Astrocyte of the hippocampus (primary cell): ENCODE measurements around the gene PPP1R3D.

Experiments
- DNase-seq: peaks from one replicate; pipeline ENCODE4 v3.0.0; 2011; ENCODE audit warnings: low read depth, low spot score

The PPP1R3D gene

GRCh38 chr20:59948828-59949720 lies 9.0 kb upstream of the PPP1R3D start:
- DNase-seq = peak; percentile 77

DNA sequence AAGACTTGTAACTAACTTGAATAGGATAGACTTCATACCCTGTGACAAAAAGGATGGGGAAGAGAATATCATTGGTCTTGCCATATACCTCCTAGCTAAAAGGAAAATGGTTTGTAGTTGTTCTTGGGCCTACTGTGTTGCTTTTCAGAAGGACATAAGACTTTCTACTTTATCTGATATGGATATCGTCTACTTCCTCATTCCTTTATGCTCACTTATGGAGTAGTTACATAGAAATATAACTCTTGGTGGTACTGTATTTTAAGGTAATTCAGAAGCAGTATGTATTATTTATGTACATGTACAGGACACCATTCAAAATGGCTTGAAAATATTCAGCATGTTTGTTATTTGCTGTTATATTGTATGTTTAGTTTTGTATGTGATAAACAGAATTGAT lies 8.1 kb upstream of the PPP1R3D start:
- no peak for DNase-seq

GRCh38 chr20:59947376-59947775 lies 7.3 kb upstream of the PPP1R3D start:
- no peak for DNase-seq

- peak; percentile 23 for DNase-seq
Measured at GRCh38 chr20:59945731-59946130, 5.6 kb upstream of the PPP1R3D start.

DNA sequence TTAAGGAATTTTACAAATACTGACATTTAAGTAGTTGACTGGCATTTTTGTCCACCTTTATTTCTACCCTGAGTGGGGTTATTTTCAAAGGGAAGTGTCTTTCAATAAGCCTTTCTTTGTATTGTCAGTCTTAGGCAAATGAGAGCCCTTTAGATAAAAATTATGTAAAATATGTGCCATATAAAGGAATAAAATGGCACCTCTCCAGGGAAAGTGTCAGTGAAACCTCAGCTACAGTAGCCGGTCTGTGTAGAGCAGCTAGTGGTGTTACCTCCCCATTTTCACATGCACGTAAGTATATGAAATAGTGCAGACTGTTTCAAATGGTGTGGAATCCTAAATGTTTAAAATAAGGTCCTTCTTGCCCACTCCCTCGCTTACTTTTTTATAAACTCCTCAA lies 5.1 kb upstream of the PPP1R3D start:
- peak; percentile 26 for DNase-seq

- no peak for DNase-seq
Measured at GRCh38 chr20:59944726-59945125, 4.6 kb upstream of the PPP1R3D start.

DNA sequence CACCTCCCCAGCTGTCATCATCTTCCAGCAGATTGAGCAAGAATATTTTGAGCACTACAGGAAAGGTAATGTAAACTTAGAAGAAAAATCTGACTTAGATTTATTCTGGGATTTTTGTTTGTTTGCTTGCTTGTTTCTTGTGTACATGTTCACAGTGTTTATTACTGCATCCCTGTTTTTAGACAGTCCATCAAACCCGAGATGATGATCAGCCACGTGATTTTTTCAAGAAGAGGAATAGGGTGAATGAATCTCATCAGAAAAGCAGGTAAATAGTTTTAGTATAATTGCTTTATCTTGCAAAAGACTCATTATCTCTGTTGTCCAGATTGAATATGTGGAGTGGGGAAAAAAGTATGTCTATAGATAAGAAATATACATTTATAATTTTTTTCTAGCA lies 2.1 kb upstream of the PPP1R3D start:
- no peak for DNase-seq

GRCh38 chr20:59940956-59941294 lies 820 bp upstream of the PPP1R3D start:
- DNase-seq = no peak

DNA sequence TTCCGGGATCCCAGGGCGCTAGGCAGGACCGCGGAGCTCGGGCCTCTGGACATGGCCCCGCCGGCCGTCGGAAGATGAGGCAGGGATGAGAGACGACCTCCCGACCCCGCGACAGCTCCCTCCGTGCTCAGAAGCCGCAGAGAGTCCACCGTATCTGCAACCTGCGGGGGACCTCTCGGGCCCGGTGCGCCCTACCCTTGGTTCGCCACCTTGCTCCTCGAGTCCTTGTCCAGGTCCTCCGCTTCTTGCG lies 301 bp downstream of the PPP1R3D start:
- no peak for DNase-seq

DNA sequence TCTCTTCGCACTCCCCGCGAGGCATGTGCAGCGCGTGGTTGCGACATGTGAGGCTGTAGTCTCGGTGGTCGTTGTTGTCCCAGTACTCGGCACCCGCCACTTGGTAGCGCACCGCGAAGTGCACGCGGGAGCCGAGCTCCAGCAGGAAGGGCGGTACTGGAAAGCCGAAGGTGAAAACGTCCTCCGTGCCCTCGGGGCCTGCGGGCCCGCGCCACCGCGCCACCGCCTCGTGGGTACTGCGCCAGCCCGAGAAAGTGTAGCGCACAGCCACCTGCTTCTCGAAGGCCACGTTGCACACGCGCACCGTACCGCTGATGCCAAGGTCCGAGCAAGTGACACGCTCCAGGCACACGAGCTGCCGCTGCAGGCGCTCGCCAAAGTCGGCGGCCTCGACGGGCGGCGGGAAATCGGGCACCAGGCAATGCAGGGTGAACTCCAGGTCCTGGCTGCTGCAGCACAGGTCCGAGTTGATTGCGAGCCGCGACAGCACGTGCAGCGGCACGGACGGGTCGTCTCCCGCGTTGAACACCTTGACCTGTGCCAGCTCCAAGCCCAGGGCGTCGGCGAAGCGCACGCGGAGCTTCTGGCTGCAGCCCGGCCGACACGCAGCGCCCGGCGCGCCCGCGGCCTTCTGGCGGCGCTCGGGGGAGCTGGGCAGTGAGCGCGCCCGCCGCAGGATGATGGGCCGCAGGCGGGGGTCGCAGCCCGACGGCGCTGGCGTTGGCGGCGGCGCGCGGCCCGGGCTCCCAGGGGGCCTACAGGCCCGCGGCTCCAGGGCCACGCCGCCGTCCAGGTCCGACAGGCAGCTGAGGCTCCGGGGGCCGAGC lies 840 bp downstream of the PPP1R3D start:
- no peak for DNase-seq

DNA sequence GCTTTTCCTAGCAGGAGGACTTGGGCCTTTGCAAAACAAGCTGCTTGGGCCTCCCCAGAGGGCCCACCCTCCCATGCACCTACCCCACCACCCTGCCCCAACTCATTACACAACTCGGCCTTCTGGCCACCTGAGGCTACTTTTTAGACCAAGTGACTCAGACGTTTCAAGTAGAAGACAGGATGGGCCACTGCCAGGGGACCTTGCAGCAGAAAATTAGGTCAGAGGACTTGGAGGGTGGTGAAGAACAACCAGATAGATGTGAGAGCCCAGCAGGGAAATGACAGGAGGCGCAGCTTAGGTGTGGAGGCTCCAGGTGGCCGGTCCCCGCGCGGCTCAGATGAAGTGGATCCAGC lies 1.4 kb downstream of the PPP1R3D start:
- DNase-seq = peak; percentile 14

DNA sequence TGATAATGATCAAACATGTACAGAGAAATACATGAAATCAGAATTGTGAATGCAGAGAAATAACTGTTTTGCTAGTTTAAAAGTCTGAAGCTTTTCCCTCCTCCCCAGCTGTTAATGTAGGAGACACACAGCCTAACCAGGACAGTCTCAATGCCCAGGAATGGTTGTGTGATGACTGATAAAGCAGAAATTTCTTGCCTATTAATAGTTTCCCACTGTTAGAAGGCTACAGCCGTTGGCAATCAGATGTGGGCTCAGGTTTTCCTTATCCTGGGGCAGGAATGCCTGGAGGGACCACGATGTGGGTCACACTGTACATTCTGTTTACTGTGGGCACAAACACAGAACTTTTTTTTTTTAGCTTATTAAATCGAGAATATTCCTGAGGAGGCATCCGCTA lies 1.9 kb downstream of the PPP1R3D start:
- peak; percentile 47 for DNase-seq

GRCh38 chr20:59937150-59937549 lies 3.0 kb downstream of the PPP1R3D start:
- DNase-seq = no peak

DNA sequence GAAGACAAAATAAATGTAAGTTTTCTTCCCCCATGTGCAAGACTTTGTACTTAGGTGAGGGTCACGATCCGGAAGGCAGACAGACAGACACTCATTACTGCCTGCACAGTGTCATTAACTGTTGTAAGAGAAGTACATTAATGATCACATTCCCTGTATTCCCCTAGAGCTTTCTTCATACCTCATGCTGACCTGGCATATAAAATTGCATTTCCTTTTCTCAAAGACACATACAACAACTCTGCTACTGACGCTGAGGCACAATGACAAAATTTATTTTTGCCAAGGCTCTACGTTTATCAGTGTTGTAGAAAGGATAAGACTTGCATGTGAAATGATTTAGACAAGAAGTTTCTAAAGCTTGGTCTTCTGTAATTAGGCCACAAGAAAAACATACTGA lies 3.7 kb downstream of the PPP1R3D start:
- no peak for DNase-seq

GRCh38 chr20:59935457-59936185 lies 4.5 kb downstream of the PPP1R3D start:
- DNase-seq = no peak

DNA sequence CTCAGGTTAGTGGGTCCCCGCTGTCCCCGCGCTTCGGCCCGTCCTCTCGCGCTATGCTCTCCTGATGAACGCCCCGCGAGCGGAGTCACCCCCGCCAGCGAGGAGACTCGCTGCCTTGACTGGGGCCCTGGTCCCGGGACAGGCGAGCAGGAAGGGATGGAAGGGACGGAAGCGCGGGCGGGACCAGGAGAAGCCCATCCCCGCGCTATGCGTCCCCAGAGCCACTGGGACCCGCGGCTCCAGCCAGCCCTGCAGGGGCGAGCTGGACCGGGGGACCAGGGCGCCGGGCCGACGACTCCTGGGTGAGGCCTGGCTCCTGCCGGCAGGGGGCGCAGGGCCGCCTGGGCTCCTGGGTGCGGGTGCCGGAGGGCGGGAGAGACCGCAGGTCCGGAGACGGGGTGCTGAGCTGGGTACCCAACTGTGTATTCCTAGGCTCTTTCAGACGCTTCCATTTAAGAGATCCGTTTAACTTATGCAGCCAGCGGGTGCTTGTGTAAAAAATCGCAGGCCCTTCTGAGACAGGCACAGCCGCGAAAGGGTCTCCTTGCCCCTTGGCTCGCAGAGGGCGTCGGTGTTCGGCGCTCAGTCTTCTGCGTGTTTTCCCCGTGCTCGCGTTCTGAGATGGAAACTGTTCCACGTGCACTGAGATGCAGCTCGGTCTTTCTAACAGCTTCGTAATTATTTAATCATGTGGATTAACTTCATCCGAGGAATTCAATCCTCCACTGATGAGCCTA lies 6.1 kb downstream of the PPP1R3D start:
- DNase-seq = peak; percentile 90

DNA sequence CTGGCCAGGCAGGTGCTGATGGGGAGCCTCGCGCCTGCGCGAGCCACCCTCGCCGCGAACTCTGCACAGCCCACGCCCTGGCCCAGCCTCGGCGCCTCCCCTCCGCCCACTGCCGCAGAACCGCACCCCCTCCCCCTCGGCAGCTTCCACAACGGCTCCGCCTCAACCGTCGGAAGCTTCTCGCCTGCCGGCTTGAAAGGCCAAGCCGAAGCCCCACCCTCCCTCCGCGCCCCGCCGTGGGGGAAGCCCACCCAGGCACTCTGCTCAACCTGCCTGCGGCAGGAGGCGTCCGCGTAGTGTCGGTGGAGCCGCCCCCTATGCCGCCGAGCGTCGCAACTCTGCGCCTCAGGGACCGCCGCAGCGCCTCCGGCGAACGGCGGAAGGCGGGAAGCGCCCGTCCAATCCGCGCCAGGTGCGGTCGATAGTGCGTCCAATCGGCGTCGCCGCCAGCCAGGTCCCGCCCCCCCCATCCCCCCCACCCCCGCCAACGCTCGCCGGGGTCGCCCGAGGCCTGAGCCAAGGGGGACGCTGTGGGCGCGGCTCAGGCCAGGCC lies 6.7 kb downstream of the PPP1R3D start, which contains the start of gene SYCP2:
SYCP2 (minus strand) TSS at position 342 of the 553 bp plus-strand sequence. CDS start 11,224 bp downstream, outside the sequence.
- DNase-seq = no peak

GRCh38 chr20:59932616-59933295 lies 7.3 kb downstream of the PPP1R3D start:
- DNase-seq = no peak

DNA sequence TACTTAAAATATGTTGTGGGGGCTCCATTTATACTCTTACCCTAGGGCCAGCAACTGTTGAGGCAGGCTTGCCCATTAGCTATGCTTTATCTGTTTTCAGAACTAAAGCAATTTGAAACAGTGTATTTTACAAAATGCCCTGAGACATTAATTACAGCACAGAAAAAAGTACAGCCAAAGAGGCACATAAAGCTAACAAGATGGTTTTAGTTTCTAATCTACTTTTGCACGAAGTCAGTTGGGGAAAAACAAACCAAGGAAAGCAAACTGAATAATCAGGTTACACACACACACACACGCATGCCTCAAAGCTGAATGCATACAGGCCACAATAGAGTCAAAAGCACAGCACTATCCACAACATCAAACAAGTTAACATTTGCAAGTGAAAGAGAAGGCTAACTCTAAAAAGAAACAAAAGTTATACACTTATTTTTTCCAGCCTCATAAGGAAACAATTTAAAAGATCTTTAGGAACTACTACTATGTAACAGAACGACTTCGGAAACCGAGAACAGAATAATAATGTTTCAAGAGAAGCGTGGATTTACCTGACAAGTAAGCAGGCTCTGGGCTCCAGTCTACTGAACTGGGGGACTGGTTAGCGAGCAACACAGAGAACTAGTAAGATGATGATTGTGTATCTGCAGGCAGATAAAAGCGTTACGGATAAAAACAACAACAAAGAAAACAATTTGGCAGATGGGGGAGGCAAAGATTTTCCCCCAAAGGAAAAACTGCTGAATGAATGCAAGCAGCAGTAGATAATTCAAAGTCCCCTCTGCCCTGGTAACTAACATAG lies 8.4 kb downstream of the PPP1R3D start:
- DNase-seq = no peak

- DNase-seq = no peak
Measured at GRCh38 chr20:59925899-59926298, 14.2 kb downstream of the PPP1R3D start.
